IPS-NIHi7 (cell line): ENCODE data around the gene RIMS1.

Experiments used
- DNase-seq: peaks from one replicate; pipeline ENCODE4 v3.0.0; 2012; ENCODE audit warnings: mixed read lengths; ENCODE audit errors: extremely low spot score

RIMS1 gene

GRCh38 chr6:72238900-72239299 is 352.6 kb downstream of the RIMS1 start:
- no peak for DNase-seq

- peak; percentile 16 for DNase-seq
Observed at GRCh38 chr6:72245565-72245964, 359.2 kb downstream of the RIMS1 start.

GRCh38 chr6:72246926-72247325 is 360.6 kb downstream of the RIMS1 start:
- DNase-seq: peak; percentile 37

GRCh38 chr6:72248621-72249020 is 362.3 kb downstream of the RIMS1 start:
- no peak for DNase-seq

- DNase-seq: no peak
Observed at GRCh38 chr6:72250664-72251063, 364.3 kb downstream of the RIMS1 start.

- DNase-seq: no peak
Observed at GRCh38 chr6:72260489-72260888, 374.1 kb downstream of the RIMS1 start.

GRCh38 chr6:72261554-72261953 is 375.2 kb downstream of the RIMS1 start:
- no peak for DNase-seq

GRCh38 chr6:72262254-72262653 is 375.9 kb downstream of the RIMS1 start:
- DNase-seq: no peak

- DNase-seq: no peak
Observed at GRCh38 chr6:72267470-72267869, 381.1 kb downstream of the RIMS1 start.

- DNase-seq: no peak
Observed at GRCh38 chr6:72271531-72271930, 385.2 kb downstream of the RIMS1 start.

- DNase-seq: no peak
Observed at GRCh38 chr6:72272958-72273357, 386.6 kb downstream of the RIMS1 start.

- DNase-seq: no peak
Observed at GRCh38 chr6:72275888-72276287, 389.5 kb downstream of the RIMS1 start.

GRCh38 chr6:72282201-72282600 is 395.9 kb downstream of the RIMS1 start:
- no peak for DNase-seq

GRCh38 chr6:72283571-72283970 is 397.2 kb downstream of the RIMS1 start:
- DNase-seq: no peak

- no peak for DNase-seq
Observed at GRCh38 chr6:72286911-72287311, 400.6 kb downstream of the RIMS1 start.

GRCh38 chr6:72287801-72288200 is 401.5 kb downstream of the RIMS1 start:
- DNase-seq: no peak

GRCh38 chr6:72288592-72288991 is 402.2 kb downstream of the RIMS1 start:
- DNase-seq: no peak

GRCh38 chr6:72290620-72291019 is 404.3 kb downstream of the RIMS1 start:
- no peak for DNase-seq

GRCh38 chr6:72296375-72296774 is 410.0 kb downstream of the RIMS1 start:
- no peak for DNase-seq

GRCh38 chr6:72305971-72306370 is 419.6 kb downstream of the RIMS1 start:
- no peak for DNase-seq

GRCh38 chr6:72316675-72317380 is 430.5 kb downstream of the RIMS1 start:
- no peak for DNase-seq

GRCh38 chr6:72321788-72322187 is 435.4 kb downstream of the RIMS1 start:
- no peak for DNase-seq

- no peak for DNase-seq
Observed at GRCh38 chr6:72322771-72323170, 436.4 kb downstream of the RIMS1 start.

- DNase-seq: no peak
Observed at GRCh38 chr6:72324591-72324990, 438.2 kb downstream of the RIMS1 start.
